Measurements from ENCODE around the gene CENPN. TPM values are rescaled to one million over a fixed set of nuclear protein-coding genes. Genes with fewer than 3 reads are reported as not detected.

Gene CENPN
- total RNA-seq, 1 experiment from 2014 or later = 56.6 TPM

GRCh38 chr16:80986557-80986956 lies 20.5 kb upstream of the CENPN start:
- TF ChIP-seq POLR2AphosphoS5 (IDR thresholded peaks at IDR 0.05; ENCODE audit: low read depth, low read length) (no peak), REST (IDR thresholded peaks at IDR 0.05; ENCODE audit: insufficient read depth in 1 of 2, low read depth in 2 of 2, low read length in 1 of 2) (no peak), SIN3A (IDR thresholded peaks at IDR 0.05; ENCODE audit: borderline replicate concordance, insufficient read depth, low read depth, low read length) (no peak), TCF7L2 (IDR thresholded peaks at IDR 0.05; ENCODE audit: low read depth, low read length) (no peak)
- TF ChIP-seq, protein P1, sequence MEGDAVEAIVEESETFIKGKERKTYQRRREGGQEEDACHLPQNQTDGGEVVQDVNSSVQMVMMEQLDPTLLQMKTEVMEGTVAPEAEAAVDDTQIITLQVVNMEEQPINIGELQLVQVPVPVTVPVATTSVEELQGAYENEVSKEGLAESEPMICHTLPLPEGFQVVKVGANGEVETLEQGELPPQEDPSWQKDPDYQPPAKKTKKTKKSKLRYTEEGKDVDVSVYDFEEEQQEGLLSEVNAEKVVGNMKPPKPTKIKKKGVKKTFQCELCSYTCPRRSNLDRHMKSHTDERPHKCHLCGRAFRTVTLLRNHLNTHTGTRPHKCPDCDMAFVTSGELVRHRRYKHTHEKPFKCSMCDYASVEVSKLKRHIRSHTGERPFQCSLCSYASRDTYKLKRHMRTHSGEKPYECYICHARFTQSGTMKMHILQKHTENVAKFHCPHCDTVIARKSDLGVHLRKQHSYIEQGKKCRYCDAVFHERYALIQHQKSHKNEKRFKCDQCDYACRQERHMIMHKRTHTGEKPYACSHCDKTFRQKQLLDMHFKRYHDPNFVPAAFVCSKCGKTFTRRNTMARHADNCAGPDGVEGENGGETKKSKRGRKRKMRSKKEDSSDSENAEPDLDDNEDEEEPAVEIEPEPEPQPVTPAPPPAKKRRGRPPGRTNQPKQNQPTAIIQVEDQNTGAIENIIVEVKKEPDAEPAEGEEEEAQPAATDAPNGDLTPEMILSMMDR (IDR thresholded peaks at IDR 0.05) = no peak
- POLR2A ChIA-PET = no interaction called here
- no TSS peak for BruUV-seq (replicated peaks)
- H3K9me3 ChIP-seq (ENCODE audit: control insufficient read depth, insufficient read depth, low read depth, low read length) = no peaks in the 10 kb centered on the region
- CTCF ChIA-PET = no interaction called here
- in situ Hi-C loops (cut with HindIII; ENCODE audit: low pct_unique_long_range_greater_than_20kb, low sequenced_read_pairs) = no loop called here
- H3K27ac ChIP-seq (ENCODE audit: low read length) = no peak overlapping the region
- ATAC-seq = no peak
- no peaks in the 10 kb centered on the region for H3K36me3 ChIP-seq (ENCODE audit: control insufficient read depth, insufficient read depth, low read length)
- H3K27me3 ChIP-seq (ENCODE audit: control insufficient read depth, insufficient read depth, low read length) = no peaks in the 10 kb centered on the region
- H3K4me1 ChIP-seq (ENCODE audit: control insufficient read depth, insufficient read depth, low read length) = no peaks in the 10 kb centered on the region
- intact Hi-C loops (cut with micrococcal nuclease; ENCODE audit: unreplicated experiment) = no loop called here
- no peak overlapping the region for H3K4me3 ChIP-seq (ENCODE audit: low read depth in 2 of 2, low read length in 2 of 2)
- DNase-seq (ENCODE audit: low read depth, low spot score) = no peak

DNA sequence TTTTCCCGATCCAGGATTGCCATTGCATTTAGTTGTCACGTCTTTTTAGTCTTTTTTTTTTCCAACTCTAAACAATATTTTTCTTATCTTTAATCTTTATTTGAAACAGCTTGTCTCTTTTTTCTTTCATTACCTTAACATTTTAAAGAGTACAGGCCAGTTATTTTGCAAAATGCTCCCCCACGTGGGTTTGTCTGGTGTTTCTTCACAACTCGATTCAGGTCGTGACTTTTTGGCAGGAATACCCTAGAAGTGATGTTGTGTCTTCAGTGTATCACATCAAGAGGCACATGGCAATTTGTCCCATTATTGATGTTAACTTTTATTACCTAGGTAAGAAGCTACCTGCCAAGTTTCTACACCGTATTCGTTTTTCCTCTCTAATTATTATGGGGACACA lies 18.3 kb upstream of the CENPN start:
- peaks cover 4% of the 10 kb centered on the region; the same call in 1 of the 2 replicates for H3K4me1 ChIP-seq (ENCODE audit: control insufficient read depth, insufficient read depth, low read length)
- POLR2A ChIA-PET = interaction anchor here (0.6 kb wide), 1 partner anchor 51 kb away, joined by 10 read pairs; no protein-coding TSS in a partner anchor

More for the DNA sequence above, 18.3 kb upstream of the CENPN start:
- BruUV-seq (replicated peaks) = no TSS peak
- Histone ChIP-seq H3K27ac (ENCODE audit: low read length) (no peak overlapping the region), H3K9me3 (ENCODE audit: control insufficient read depth, insufficient read depth, low read depth, low read length) (no peaks in the 10 kb centered on the region), H3K4me3 (ENCODE audit: low read depth in 2 of 2, low read length in 2 of 2) (no peak overlapping the region), H3K36me3 (ENCODE audit: control insufficient read depth, insufficient read depth, low read length) (no peaks in the 10 kb centered on the region), H3K27me3 (ENCODE audit: control insufficient read depth, insufficient read depth, low read length) (no peaks in the 10 kb centered on the region)
- ATAC-seq = no peak
- intact Hi-C loops (cut with micrococcal nuclease; ENCODE audit: unreplicated experiment) = no loop called here
- TF ChIP-seq REST (IDR thresholded peaks at IDR 0.05; ENCODE audit: insufficient read depth in 1 of 2, low read depth in 2 of 2, low read length in 1 of 2) = no peak
- TF ChIP-seq, protein P1 (IDR thresholded peaks at IDR 0.05) = no peak
- no peak for TF ChIP-seq POLR2AphosphoS5 (IDR thresholded peaks at IDR 0.05; ENCODE audit: low read depth, low read length)
- TF ChIP-seq TCF7L2 (IDR thresholded peaks at IDR 0.05; ENCODE audit: low read depth, low read length) = no peak
- TF ChIP-seq SIN3A (IDR thresholded peaks at IDR 0.05; ENCODE audit: borderline replicate concordance, insufficient read depth, low read depth, low read length) = no peak
- DNase-seq (ENCODE audit: low read depth, low spot score) = no peak
- CTCF ChIA-PET = no interaction called here
- in situ Hi-C loops (cut with HindIII; ENCODE audit: low pct_unique_long_range_greater_than_20kb, low sequenced_read_pairs) = no loop called here
